Liver (tissue), 9 donors: ENCODE measurements around the gene CAVIN2. TPM values are rescaled to one million over a fixed set of nuclear protein-coding genes. Genes with fewer than 3 reads are reported as not detected.

Source experiments
- DNase-seq: peaks from one replicate; pipeline ENCODE4 v3.0.0-alpha.2; 2017; ENCODE audit warnings: low spot score
- H3K27ac ChIP-seq, 2 donors: one replicate each; pipeline ENCODE4 v1.7.0; 2013; ENCODE audit warnings: inconsistent platforms in 2 of 2, low read length in 2 of 2, control low read depth in 1 of 2, low read depth in 1 of 2, mild to moderate bottlenecking in 1 of 2
- H3K27me3 ChIP-seq, 4 donors: one replicate each; pipeline versions ENCODE4 v1.6.1 to v1.7.0; 2013; ENCODE audit warnings: low read length in 3 of 4, inconsistent platforms in 1 of 4, mild to moderate bottlenecking in 1 of 4, moderate library complexity in 1 of 4; ENCODE audit not compliant: control insufficient read depth in 4 of 4, insufficient read depth in 4 of 4
- H3K36me3 ChIP-seq, 4 donors: one replicate each; pipeline versions ENCODE4 v1.6.1 to v1.7.0; 2013; ENCODE audit warnings: low read length in 3 of 4, mild to moderate bottlenecking in 3 of 4, low read depth in 1 of 4, moderate library complexity in 1 of 4; ENCODE audit not compliant: control insufficient read depth in 4 of 4, insufficient read depth in 3 of 4
- H3K4me1 ChIP-seq, 4 donors: one replicate each; pipeline versions ENCODE4 v1.6.1 to v1.7.0; 2013; ENCODE audit warnings: low read length in 3 of 4, mild to moderate bottlenecking in 3 of 4, moderate library complexity in 1 of 4; ENCODE audit not compliant: control insufficient read depth in 4 of 4, insufficient read depth in 4 of 4
- H3K4me3 ChIP-seq, 3 donors: one replicate each; pipeline versions ENCODE4 v1.6.1 to v1.7.0; 2013; ENCODE audit warnings: low read length in 3 of 3, control low read depth in 1 of 3, low read depth in 1 of 3, mild to moderate bottlenecking in 1 of 3
- H3K9ac ChIP-seq, 2 donors: one replicate each; pipeline ENCODE4 v1.7.0; 2013; ENCODE audit warnings: low read length in 2 of 2, mild to moderate bottlenecking in 2 of 2, moderate library complexity in 2 of 2, control low read depth in 1 of 2, low read depth in 1 of 2
- H3K9me3 ChIP-seq, 4 donors: one replicate each; pipeline versions ENCODE4 v1.6.1 to v1.7.0; 2013; ENCODE audit warnings: low read length in 3 of 4; ENCODE audit not compliant: control insufficient read depth in 4 of 4
- ATF3 ChIP-seq: IDR thresholded peaks from 2 replicates; pipeline ENCODE4 v1.6.1; 2016; ENCODE audit warnings: antibody characterized with exemption
- CTCF ChIP-seq: fragments of 150-350 bp; IDR thresholded peaks from 2 replicates; pipeline ENCODE4 v1.5.1; 2017; ENCODE audit warnings: improper control_type of control experiment, low read depth, low read length; ENCODE audit not compliant: missing input control
- EGR1 ChIP-seq, 2 donors: IDR thresholded peaks; 2 replicates each; pipeline ENCODE4 v1.6.1; 2016 to 2018; ENCODE audit warnings: antibody characterized with exemption in 2 of 2, low read depth in 2 of 2
- FOXA1 ChIP-seq: IDR thresholded peaks from 2 replicates; pipeline ENCODE4 v1.6.1; 2016; ENCODE audit warnings: antibody characterized with exemption
- FOXA2 ChIP-seq: IDR thresholded peaks from 2 replicates; pipeline ENCODE4 v1.6.1; 2016; ENCODE audit warnings: antibody characterized with exemption
- GABPA ChIP-seq, 2 donors: IDR thresholded peaks in 1 of 2; conservative IDR thresholded peaks in 1 of 2; 2 replicates each; pipeline ENCODE4 v1.6.1; 2016; ENCODE audit warnings: antibody characterized with exemption in 2 of 2, mild to moderate bottlenecking in 1 of 2, moderate library complexity in 1 of 2
- HNF4A ChIP-seq, 2 donors: conservative IDR thresholded peaks; 2 replicates each; pipeline ENCODE4 v1.6.1; 2016; ENCODE audit warnings: antibody characterized with exemption in 2 of 2, mild to moderate bottlenecking in 2 of 2
- HNF4G ChIP-seq: IDR thresholded peaks from 2 replicates; pipeline ENCODE4 v1.6.1; 2016; ENCODE audit warnings: antibody characterized with exemption
- JUND ChIP-seq, 2 donors: IDR thresholded peaks; 2 replicates each; pipeline ENCODE4 v1.6.1; 2016; ENCODE audit warnings: antibody characterized with exemption in 2 of 2
- NR2F2 ChIP-seq: IDR thresholded peaks from 2 replicates; pipeline ENCODE4 v1.6.1; 2016; ENCODE audit warnings: antibody characterized with exemption
- RAD21 ChIP-seq, 2 donors: IDR thresholded peaks; 2 replicates each; pipeline ENCODE4 v1.6.1; 2016; ENCODE audit warnings: antibody characterized with exemption in 2 of 2, mild to moderate bottlenecking in 2 of 2
- RXRA ChIP-seq, 2 donors: IDR thresholded peaks; 2 replicates each; pipeline ENCODE4 v1.6.1; 2017 to 2018; ENCODE audit warnings: antibody characterized with exemption in 2 of 2, mild to moderate bottlenecking in 1 of 2
- SP1 ChIP-seq: IDR thresholded peaks from 2 replicates; pipeline ENCODE4 v1.6.1; 2018; ENCODE audit warnings: antibody characterized with exemption, mild to moderate bottlenecking
- TAF1 ChIP-seq: conservative IDR thresholded peaks from 2 replicates; pipeline ENCODE4 v1.6.1; 2016; ENCODE audit warnings: antibody characterized with exemption, mild to moderate bottlenecking
- ZBTB33 ChIP-seq: IDR thresholded peaks from 2 replicates; pipeline ENCODE4 v1.6.1; 2016; ENCODE audit warnings: antibody characterized with exemption
- WGBS: extraction: QIAGEN DNeasy Blood & Tissue Kit; methylation state at CpG from one replicate; pipeline ENCODE4 v1.1.7; 2013; 5-methylcytosine and 5-hydroxymethylcytosine counted together
- polyA plus RNA-seq, 2 donors: library from polyadenylated mRNA; stranded (reverse) in 1 of 2; unstranded in 1 of 2; fragments of 200-250 nt in 1 of 2; fragments of >200 nt in 1 of 2; fragmentation: Nextera tagmentation in 1 of 2; extraction: Ambion mirVana in 1 of 2; gene quantifications; one replicate each; pipeline versions ENCODE4 v1.2.1 to v1.2.3, GENCODE V29; 2013 to 2015
- total RNA-seq, 2 donors: library from RNA; depleted of rRNA; stranded (reverse); fragments of >200 nt; gene quantifications; one replicate each; pipeline ENCODE4 v1.2.3, GENCODE V29; 2014
- TF ChIP-seq, protein P1 (sequence below): IDR thresholded peaks from 2 replicates; pipeline ENCODE4 v1.6.1; 2016; ENCODE audit warnings: antibody characterized with exemption
- TF ChIP-seq, protein P2 (sequence below): IDR thresholded peaks from 2 replicates; pipeline ENCODE4 v1.6.1; 2016; ENCODE audit warnings: antibody characterized with exemption, mild to moderate bottlenecking
- donor health status: healthy.
- donor health status: healthy.
- donor health status: healthy.
- donor health status: healthy.
- donor health status: healthy.

The CAVIN2 gene
- total and polyA plus RNA-seq, 4 donors, result 13.3 to 20.7 (median 14.0) TPM

DNA sequence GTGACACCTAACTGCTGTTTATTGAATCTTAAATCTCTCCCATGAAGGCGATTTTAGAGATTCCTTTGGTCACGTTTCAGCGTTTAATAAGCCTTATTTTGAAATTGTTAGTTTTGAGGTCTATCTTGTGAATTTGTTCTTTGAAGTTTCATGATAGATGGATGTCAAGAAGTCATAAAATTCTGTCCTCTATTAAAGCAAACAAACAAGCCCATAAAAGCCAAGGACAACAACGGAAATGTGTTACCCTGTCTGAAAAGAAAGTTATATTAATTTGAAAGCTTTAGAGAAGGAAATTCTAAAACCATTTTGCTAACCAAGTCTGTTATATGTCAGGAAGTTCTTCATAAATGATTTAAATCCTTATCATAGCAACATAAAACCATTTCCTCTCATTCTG, 7.0 kb upstream of the CAVIN2 start:
- WGBS, result 65% methylated on average over 4 of the region's 4 CpGs
- no peak for DNase-seq
- Histone ChIP-seq H3K27me3 (no peaks in the 10 kb centered on the region), H3K9me3 (no peaks in the 10 kb centered on the region), H3K9ac (no peak overlapping the region), H3K36me3 (no peaks in the 10 kb centered on the region), H3K4me1 (peaks cover 0 to 1% (median 0%) of the 10 kb centered on the region in 4 donors), H3K4me3 (no peak overlapping the region), H3K27ac (no peak overlapping the region)
- TF ChIP-seq FOXA2, result no peak
- no peak for TF ChIP-seq SP1
- no peak for TF ChIP-seq TAF1
- no peak for TF ChIP-seq RXRA (IDR thresholded peaks at IDR 0.05)
- TF ChIP-seq ATF3, result no peak
- no peak for TF ChIP-seq NR2F2
- no peak for TF ChIP-seq GABPA (IDR thresholded peaks at IDR 0.05 in 1 of 2, conservative IDR thresholded peaks at IDR 0.05 in 1 of 2)
- TF ChIP-seq, protein P1, sequence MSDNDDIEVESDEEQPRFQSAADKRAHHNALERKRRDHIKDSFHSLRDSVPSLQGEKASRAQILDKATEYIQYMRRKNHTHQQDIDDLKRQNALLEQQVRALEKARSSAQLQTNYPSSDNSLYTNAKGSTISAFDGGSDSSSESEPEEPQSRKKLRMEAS, result no peak
- no peak for TF ChIP-seq EGR1 (IDR thresholded peaks at IDR 0.05; ENCODE audit: low read depth in 2 of 2)
- no peak for TF ChIP-seq CTCF
- no peak for TF ChIP-seq HNF4G
- no peak for TF ChIP-seq FOXA1
- TF ChIP-seq RAD21 (IDR thresholded peaks at IDR 0.05), result no peak
- TF ChIP-seq, protein P2, sequence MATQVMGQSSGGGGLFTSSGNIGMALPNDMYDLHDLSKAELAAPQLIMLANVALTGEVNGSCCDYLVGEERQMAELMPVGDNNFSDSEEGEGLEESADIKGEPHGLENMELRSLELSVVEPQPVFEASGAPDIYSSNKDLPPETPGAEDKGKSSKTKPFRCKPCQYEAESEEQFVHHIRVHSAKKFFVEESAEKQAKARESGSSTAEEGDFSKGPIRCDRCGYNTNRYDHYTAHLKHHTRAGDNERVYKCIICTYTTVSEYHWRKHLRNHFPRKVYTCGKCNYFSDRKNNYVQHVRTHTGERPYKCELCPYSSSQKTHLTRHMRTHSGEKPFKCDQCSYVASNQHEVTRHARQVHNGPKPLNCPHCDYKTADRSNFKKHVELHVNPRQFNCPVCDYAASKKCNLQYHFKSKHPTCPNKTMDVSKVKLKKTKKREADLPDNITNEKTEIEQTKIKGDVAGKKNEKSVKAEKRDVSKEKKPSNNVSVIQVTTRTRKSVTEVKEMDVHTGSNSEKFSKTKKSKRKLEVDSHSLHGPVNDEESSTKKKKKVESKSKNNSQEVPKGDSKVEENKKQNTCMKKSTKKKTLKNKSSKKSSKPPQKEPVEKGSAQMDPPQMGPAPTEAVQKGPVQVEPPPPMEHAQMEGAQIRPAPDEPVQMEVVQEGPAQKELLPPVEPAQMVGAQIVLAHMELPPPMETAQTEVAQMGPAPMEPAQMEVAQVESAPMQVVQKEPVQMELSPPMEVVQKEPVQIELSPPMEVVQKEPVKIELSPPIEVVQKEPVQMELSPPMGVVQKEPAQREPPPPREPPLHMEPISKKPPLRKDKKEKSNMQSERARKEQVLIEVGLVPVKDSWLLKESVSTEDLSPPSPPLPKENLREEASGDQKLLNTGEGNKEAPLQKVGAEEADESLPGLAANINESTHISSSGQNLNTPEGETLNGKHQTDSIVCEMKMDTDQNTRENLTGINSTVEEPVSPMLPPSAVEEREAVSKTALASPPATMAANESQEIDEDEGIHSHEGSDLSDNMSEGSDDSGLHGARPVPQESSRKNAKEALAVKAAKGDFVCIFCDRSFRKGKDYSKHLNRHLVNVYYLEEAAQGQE, result no peak
- TF ChIP-seq ZBTB33, result no peak
- TF ChIP-seq JUND (IDR thresholded peaks at IDR 0.05), result no peak
- no peak for TF ChIP-seq HNF4A (conservative IDR thresholded peaks at IDR 0.05)

GRCh38 chr2:191851158-191851557, 4.3 kb upstream of the CAVIN2 start:
- no peak for DNase-seq
- H3K4me1 ChIP-seq, result peaks cover 0 to 1% (median 0%) of the 10 kb centered on the region in 4 donors
- H3K27me3 ChIP-seq, result no peaks in the 10 kb centered on the region
- TF ChIP-seq JUND (IDR thresholded peaks at IDR 0.05) (no peak), SP1 (no peak), FOXA1 (no peak), HNF4A (conservative IDR thresholded peaks at IDR 0.05) (no peak), GABPA (IDR thresholded peaks at IDR 0.05 in 1 of 2, conservative IDR thresholded peaks at IDR 0.05 in 1 of 2) (no peak), ATF3 (no peak), EGR1 (IDR thresholded peaks at IDR 0.05; ENCODE audit: low read depth in 2 of 2) (no peak), FOXA2 (no peak)
- TF ChIP-seq, protein P2, result no peak
- H3K36me3 ChIP-seq, result no peaks in the 10 kb centered on the region
- 85% methylated on average over 5 of the region's 5 CpGs for WGBS
- no peak overlapping the region for H3K9ac ChIP-seq
- no peaks in the 10 kb centered on the region for H3K9me3 ChIP-seq
- H3K27ac ChIP-seq, result no peak overlapping the region
- no peak overlapping the region for H3K4me3 ChIP-seq
